Activated CD8-positive, alpha-beta T cell treated with anti-CD3 and anti-CD28 coated beads for 36 hours (primary cell): ENCODE results near the gene SLAMF8. TPM values are rescaled to one million over a fixed set of nuclear protein-coding genes. Genes with fewer than 3 reads are reported as not detected.

ENCODE experiments used
- ATAC-seq: fragments of 200-7000 bp; cut with Tn5 transposase; one replicate; pipeline ENCODE4 v1.10.0; 2021; ENCODE audit warnings: mild to moderate bottlenecking, moderate library complexity
- CTCF ChIA-PET: fragments of 350-600 bp; sonication (Branson Sonifier 250); formaldehyde crosslinking; loops from one replicate; lab custom pipeline; 2021; ENCODE audit warnings: antibody characterized with exemption; lab: Charles Lee
- POLR2A ChIA-PET: fragments of 350-600 bp; sonication (Branson Sonifier 250); formaldehyde crosslinking; loops from one replicate; lab custom pipeline; 2021; ENCODE audit warnings: antibody characterized with exemption; lab: Charles Lee
- DNase-seq: peaks from one replicate; pipeline ENCODE4 v3.0.0-alpha.2; 2020
- H3K27ac Mint-ChIP-seq: one replicate; pipeline ENCODE4 v1.8.0; 2021; ENCODE audit warnings: mild to moderate bottlenecking, mixed read lengths
- H3K27me3 Mint-ChIP-seq: one replicate; pipeline ENCODE4 v1.8.0; 2021; ENCODE audit warnings: mixed read lengths
- H3K36me3 Mint-ChIP-seq: one replicate; pipeline ENCODE4 v1.8.0; 2021; ENCODE audit warnings: low read depth, mixed read lengths
- H3K4me1 Mint-ChIP-seq: one replicate; pipeline ENCODE4 v1.8.0; 2021; ENCODE audit warnings: low read depth, mixed read lengths
- H3K4me3 Mint-ChIP-seq: one replicate; pipeline ENCODE4 v1.8.0; 2021; ENCODE audit warnings: mild to moderate bottlenecking, moderate library complexity, mixed read lengths
- H3K9me3 Mint-ChIP-seq: one replicate; pipeline ENCODE4 v1.8.0; 2021; ENCODE audit warnings: mixed read lengths
- CTCF ChIP-seq: fragments of 200-600 bp; IDR thresholded peaks from one replicate; pipeline ENCODE4 v1.8.0; 2022; ENCODE audit warnings: antibody characterized with exemption, mild to moderate bottlenecking
- intact Hi-C: fragments of 100-400 bp; cut with micrococcal nuclease; formaldehyde crosslinking; loops from one replicate; pipeline ENCODE4 v1.10.0; 2022
- total RNA-seq, 2 experiments: library from RNA; stranded (reverse); gene quantifications; one replicate each; pipeline ENCODE4 v1.2.3, GENCODE V29; 2021

SLAMF8 gene
- total RNA-seq, 2 experiments from 2014 or later, result 0.54 TPM

GRCh38 chr1:159815926-159816325, 10.7 kb upstream of the SLAMF8 start:
- H3K27me3 Mint-ChIP-seq, result no peaks in the 10 kb centered on the region
- no peak for ATAC-seq
- ChIA-PET POLR2A (interaction anchor here (0.7 kb wide), 1 partner anchor 53 kb away, joined by 3 read pairs; no protein-coding TSS in a partner anchor), CTCF (interaction anchor here (0.9 to 1.5 kb wide), 2 partner anchors 13 to 192 kb away, joined by 4 to 5 read pairs; partner anchors contain the start of gene FCRL6)
- intact Hi-C loops, result no loop called here
- no peak for DNase-seq
- H3K4me3 Mint-ChIP-seq, result no peak overlapping the region
- no peak for TF ChIP-seq CTCF
- peaks cover 12% of the 10 kb centered on the region for H3K4me1 Mint-ChIP-seq
- H3K36me3 Mint-ChIP-seq, result no peaks in the 10 kb centered on the region
- H3K27ac Mint-ChIP-seq, result no peak overlapping the region
- H3K9me3 Mint-ChIP-seq, result no peaks in the 10 kb centered on the region

- no peak overlapping the region for H3K4me3 Mint-ChIP-seq
- H3K27ac Mint-ChIP-seq, result peak overlapping the region; percentile 48
- no peak for TF ChIP-seq CTCF
- peaks cover 12% of the 10 kb centered on the region for H3K4me1 Mint-ChIP-seq
- H3K36me3 Mint-ChIP-seq, result no peaks in the 10 kb centered on the region
- no peaks in the 10 kb centered on the region for H3K27me3 Mint-ChIP-seq
- intact Hi-C loops, result no loop called here
- ATAC-seq (no peak), DNase-seq (no peak)
- POLR2A ChIA-PET, result interaction anchor here (0.9 kb wide), 1 partner anchor 105 kb away, joined by 4 read pairs; no protein-coding TSS in a partner anchor
- H3K9me3 Mint-ChIP-seq, result no peaks in the 10 kb centered on the region
- CTCF ChIA-PET, result interaction anchor here (1.5 kb wide), 1 partner anchor 190 kb away, joined by 5 read pairs; no protein-coding TSS in a partner anchor
These were observed 9.2 kb upstream of the SLAMF8 start for GRCh38 chr1:159817276-159818041.

GRCh38 chr1:159821171-159821867, 5.4 kb upstream of the SLAMF8 start:
- no peaks in the 10 kb centered on the region for H3K27me3 Mint-ChIP-seq
- no peak overlapping the region for H3K27ac Mint-ChIP-seq
- no peak overlapping the region for H3K4me3 Mint-ChIP-seq
- intact Hi-C loops, result no loop called here
- no peaks in the 10 kb centered on the region for H3K9me3 Mint-ChIP-seq
- POLR2A ChIA-PET, result no interaction called here
- CTCF ChIA-PET, result interaction anchor here (0.9 to 1.5 kb wide), 5 partner anchors 19 to 186 kb away, joined by 3 to 4 read pairs (median 3); partner anchors contain the start of gene FCRL6
- ATAC-seq (no peak), DNase-seq (no peak)
- peaks cover 32% of the 10 kb centered on the region for H3K4me1 Mint-ChIP-seq
- TF ChIP-seq CTCF, result no peak
- H3K36me3 Mint-ChIP-seq, result peaks cover 3% of the 10 kb centered on the region

GRCh38 chr1:159823406-159823805, 3.3 kb upstream of the SLAMF8 start:
- Mint-ChIP-seq H3K4me3 (no peak overlapping the region), H3K36me3 (peaks cover 3% of the 10 kb centered on the region), H3K4me1 (peaks cover 48% of the 10 kb centered on the region), H3K27ac (no peak overlapping the region), H3K9me3 (peaks cover 4% of the 10 kb centered on the region), H3K27me3 (no peaks in the 10 kb centered on the region)
- ChIA-PET POLR2A (no interaction called here), CTCF (interaction anchor here (1.2 to 1.4 kb wide), 3 partner anchors 10 to 24 kb away, joined by 3 to 6 read pairs (median 3); no protein-coding TSS in a partner anchor)
- intact Hi-C loops, result no loop called here
- TF ChIP-seq CTCF, result no peak
- DNase-seq (no peak), ATAC-seq (no peak)
